NCI-H1092 (cell line): Measurements from ENCODE around the gene APOL1.
A peak's percentile ranks its signal among the peaks of the same experiment; 100 is the strongest.
"Not testable (repeated sequence)": the region's sequence is repeated elsewhere in the genome, so short reads cannot be mapped to it uniquely, and the experiment has no call there.

Source experiments
- DNase-seq: peaks from one replicate; lab custom pipeline; 2025; lab: John Stamatoyannopoulos, UW

Gene APOL1

GRCh38 chr22:36252754-36253522, at the start of gene APOL1:
Gene APOL1 (plus strand): TSS chr22:36253133. CDS start chr22:36254956, 1,823 bp downstream.
- no peak for DNase-seq

GRCh38 chr22:36203441-36203840, 49.5 kb upstream of the APOL1 start:
- not testable (repeated sequence) for DNase-seq

- DNase-seq, result no peak
Measured at GRCh38 chr22:36204001-36204631, 48.8 kb upstream of the APOL1 start.

- DNase-seq, result no peak
Measured at GRCh38 chr22:36204632-36205015, 48.3 kb upstream of the APOL1 start.

- not testable (repeated sequence) for DNase-seq
Measured at GRCh38 chr22:36205573-36205972, 47.4 kb upstream of the APOL1 start.

- no peak for DNase-seq
Measured at GRCh38 chr22:36206255-36206654, 46.7 kb upstream of the APOL1 start.

GRCh38 chr22:36208162-36208765, 44.7 kb upstream of the APOL1 start:
- DNase-seq, result no peak

GRCh38 chr22:36208914-36209313, 44.0 kb upstream of the APOL1 start:
- DNase-seq, result no peak

GRCh38 chr22:36209488-36209908, 43.4 kb upstream of the APOL1 start:
- DNase-seq, result not testable (repeated sequence)

- no peak for DNase-seq
Measured at GRCh38 chr22:36210224-36210623, 42.7 kb upstream of the APOL1 start.

- peak; percentile 41 for DNase-seq
Measured at GRCh38 chr22:36211237-36211861, 41.6 kb upstream of the APOL1 start.

GRCh38 chr22:36212901-36213300, 40.0 kb upstream of the APOL1 start:
- DNase-seq, result no peak

GRCh38 chr22:36213586-36213985, 39.3 kb upstream of the APOL1 start:
- no peak for DNase-seq

- DNase-seq, result no peak
Measured at GRCh38 chr22:36215981-36216380, 37.0 kb upstream of the APOL1 start.

GRCh38 chr22:36218648-36219193, 34.2 kb upstream of the APOL1 start:
- no peak for DNase-seq

- DNase-seq, result no peak
Measured at GRCh38 chr22:36220451-36220921, 32.4 kb upstream of the APOL1 start.

- no peak for DNase-seq
Measured at GRCh38 chr22:36221799-36222751, 30.9 kb upstream of the APOL1 start.

GRCh38 chr22:36222887-36223450, 30.0 kb upstream of the APOL1 start:
- DNase-seq, result no peak

GRCh38 chr22:36223504-36223903, 29.4 kb upstream of the APOL1 start:
- no peak for DNase-seq

GRCh38 chr22:36224245-36224644, 28.7 kb upstream of the APOL1 start:
- no peak for DNase-seq
